Cardiac fibroblast (primary cell): ENCODE results near the gene MED13L.

Experiments used
- DNase-seq, 2 donors: peaks; one replicate each; pipeline versions ENCODE4 v3.0.0 to v3.0.0-alpha.2; 2010; ENCODE audit warnings: low read depth in 2 of 2
- H3K4me3 ChIP-seq, 2 donors: replicated peaks in 1 of 2; 1 replicate in 1 of 2; 2 replicates in 1 of 2; pipeline ENCODE4 v1.5.1; 2011; ENCODE audit warnings: low read depth in 2 of 2, low read length in 2 of 2, mild to moderate bottlenecking in 2 of 2, moderate library complexity in 1 of 2
- CTCF ChIP-seq: IDR thresholded peaks from one replicate; pipeline ENCODE4 v1.5.1; 2011; ENCODE audit warnings: low read depth, mild to moderate bottlenecking, low read length, inconsistent platforms

Gene MED13L

GRCh38 chr12:116024769-116025168, 252.7 kb downstream of the MED13L start:
- no peak for TF ChIP-seq CTCF
- no peak for DNase-seq
- no peak overlapping the region for H3K4me3 ChIP-seq

GRCh38 chr12:116019415-116019814, 258.1 kb downstream of the MED13L start:
- no peak overlapping the region for H3K4me3 ChIP-seq
- DNase-seq = no peak
- TF ChIP-seq CTCF = no peak

- DNase-seq = no peak
- no peak for TF ChIP-seq CTCF
- no peak overlapping the region for H3K4me3 ChIP-seq
These were observed 259.2 kb downstream of the MED13L start for GRCh38 chr12:116018282-116018681.

GRCh38 chr12:116015525-116015924, 262.0 kb downstream of the MED13L start:
- no peak overlapping the region for H3K4me3 ChIP-seq
- TF ChIP-seq CTCF = peak; percentile 64
- peak; percentile 77 for DNase-seq

GRCh38 chr12:116012757-116013156, 264.7 kb downstream of the MED13L start:
- no peak for DNase-seq
- no peak for TF ChIP-seq CTCF
- no peak overlapping the region for H3K4me3 ChIP-seq

- TF ChIP-seq CTCF = no peak
- DNase-seq = no peak
- no peak overlapping the region for H3K4me3 ChIP-seq
These were observed 266.3 kb downstream of the MED13L start for GRCh38 chr12:116011217-116011616.

GRCh38 chr12:116010467-116010866, 267.0 kb downstream of the MED13L start:
- DNase-seq = no peak
- no peak for TF ChIP-seq CTCF
- no peak overlapping the region for H3K4me3 ChIP-seq
